Right hindlimb (tissue), 1 donor: Measurements from ENCODE around the gene PTPRM.
A peak's percentile ranks its signal among the peaks of the same experiment; 100 is the strongest.

Experiments used
- DNase-seq: peaks from one replicate; pipeline ENCODE4 v3.0.0-alpha.2; 2018

The PTPRM gene

GRCh38 chr18:7567474-7568425 is 634 bp downstream of the PTPRM start:
- DNase-seq: peak; percentile 72

GRCh38 chr18:7568426-7568825 is 1.3 kb downstream of the PTPRM start:
- DNase-seq: peak; percentile 71

- DNase-seq: no peak
Observed at GRCh38 chr18:7571626-7572025, 4.5 kb downstream of the PTPRM start.

- no peak for DNase-seq
Observed at GRCh38 chr18:7572822-7573221, 5.7 kb downstream of the PTPRM start.

- DNase-seq: no peak
Observed at GRCh38 chr18:7575465-7576028, 8.4 kb downstream of the PTPRM start.

GRCh38 chr18:7576077-7576476 is 9.0 kb downstream of the PTPRM start:
- no peak for DNase-seq

GRCh38 chr18:7576685-7577084 is 9.6 kb downstream of the PTPRM start:
- DNase-seq: no peak

- no peak for DNase-seq
Observed at GRCh38 chr18:7577706-7578105, 10.6 kb downstream of the PTPRM start.

GRCh38 chr18:7579176-7579917 is 12.2 kb downstream of the PTPRM start:
- no peak for DNase-seq

GRCh38 chr18:7579918-7580542 is 12.9 kb downstream of the PTPRM start:
- DNase-seq: no peak

- DNase-seq: peak; percentile 43
Observed at GRCh38 chr18:7584646-7585275, 17.6 kb downstream of the PTPRM start.

- no peak for DNase-seq
Observed at GRCh38 chr18:7585276-7585670, 18.2 kb downstream of the PTPRM start.

GRCh38 chr18:7586379-7586778 is 19.3 kb downstream of the PTPRM start:
- DNase-seq: no peak

GRCh38 chr18:7590826-7591560 is 23.9 kb downstream of the PTPRM start:
- DNase-seq: no peak

- no peak for DNase-seq
Observed at GRCh38 chr18:7592305-7593071, 25.4 kb downstream of the PTPRM start.

- no peak for DNase-seq
Observed at GRCh38 chr18:7593218-7593819, 26.2 kb downstream of the PTPRM start.

- DNase-seq: no peak
Observed at GRCh38 chr18:7596147-7596546, 29.0 kb downstream of the PTPRM start.

- no peak for DNase-seq
Observed at GRCh38 chr18:7597500-7597899, 30.4 kb downstream of the PTPRM start.

GRCh38 chr18:7598167-7599047 is 31.3 kb downstream of the PTPRM start:
- DNase-seq: no peak

GRCh38 chr18:7600036-7600435 is 32.9 kb downstream of the PTPRM start:
- DNase-seq: no peak
